IMR-90 (cell line): ENCODE results near the gene EIF2S1. TPM values are rescaled to one million over a fixed set of nuclear protein-coding genes. Genes with fewer than 3 reads are reported as not detected.

Experiments used
- ATAC-seq: fragments of 200-7000 bp; cut with Tn5 transposase; 2 replicates; pipeline ENCODE4 v1.9.1; 2020; ENCODE audit warnings: low read depth, mild to moderate bottlenecking, moderate library complexity
- BruUV-seq: library from RNA; stranded (reverse); fragments of 400-500 nt; replicated peaks from 2 replicates; lab custom pipeline; 2021; lab: Mats Ljungman, UMichigan
- CTCF ChIA-PET: fragments of 300-600 bp; formaldehyde crosslinking; extraction: SDS; loops from one replicate; lab custom pipeline; 2021; ENCODE audit warnings: antibody characterized with exemption; lab: Yijun Ruan, JAX
- POLR2A ChIA-PET: fragments of 300-600 bp; sonication (Branson Sonifier 250); formaldehyde crosslinking; loops from one replicate; lab custom pipeline; 2022; ENCODE audit warnings: antibody characterized with exemption; ENCODE audit not compliant: unreplicated experiment; lab: Charles Lee
- DNase-seq: peaks from one replicate; pipeline ENCODE4 v3.0.0; 2013
- H2AFZ ChIP-seq: replicated peaks from 2 replicates; pipeline ENCODE3; 2013; ENCODE audit warnings: low read length, mild to moderate bottlenecking; ENCODE audit not compliant: poor library complexity
- H2AK5ac ChIP-seq: 2 replicates; pipeline ENCODE4 v1.6.1; 2013; ENCODE audit warnings: low read depth, low read length, inconsistent platforms
- H2AK9ac ChIP-seq: replicated peaks from 2 replicates; pipeline ENCODE3; 2013; ENCODE audit warnings: mild to moderate bottlenecking, low read depth, low read length, moderate library complexity; ENCODE audit not compliant: poor library complexity
- H2BK120ac ChIP-seq: 2 replicates; pipeline ENCODE4 v1.6.1; 2013; ENCODE audit warnings: low read depth, low read length, inconsistent platforms
- H2BK15ac ChIP-seq: 3 replicates; pipeline ENCODE4 v1.6.1; 2013; ENCODE audit warnings: low read depth, low read length, inconsistent platforms
- H2BK20ac ChIP-seq: 2 replicates; pipeline ENCODE4 v1.6.1; 2013; ENCODE audit warnings: low read depth, mild to moderate bottlenecking, inconsistent platforms, low read length, moderate library complexity
- H2BK5ac ChIP-seq: 2 replicates; pipeline ENCODE4 v1.6.1; 2013; ENCODE audit warnings: mild to moderate bottlenecking, low read depth, low read length, inconsistent platforms; ENCODE audit not compliant: poor library complexity, severe bottlenecking
- H3K14ac ChIP-seq: replicated peaks from 2 replicates; pipeline ENCODE4 v1.6.1; 2013; ENCODE audit warnings: low read depth, low read length, inconsistent platforms
- H3K18ac ChIP-seq: 2 replicates; pipeline ENCODE4 v1.6.1; 2013; ENCODE audit warnings: low read depth, low read length, control low read depth
- H3K23ac ChIP-seq: 2 replicates; pipeline ENCODE4 v1.6.1; 2013; ENCODE audit warnings: low read depth, low read length, inconsistent platforms
- H3K27ac ChIP-seq: 2 replicates; pipeline ENCODE4 v1.5.1; 2013; ENCODE audit warnings: mild to moderate bottlenecking, control low read depth, low read length; ENCODE audit not compliant: insufficient read depth
- H3K27me3 ChIP-seq: 2 replicates; pipeline ENCODE4 v1.6.1; 2013; ENCODE audit warnings: low read length; ENCODE audit not compliant: control insufficient read depth, insufficient read depth
- H3K36me3 ChIP-seq: 2 replicates; pipeline ENCODE4 v1.6.1; 2013; ENCODE audit warnings: low read length, mixed read lengths; ENCODE audit not compliant: control insufficient read depth, insufficient read depth
- H3K4ac ChIP-seq: 2 replicates; pipeline ENCODE4 v1.6.1; 2013; ENCODE audit warnings: low read depth, low read length, inconsistent platforms
- H3K4me1 ChIP-seq: 2 replicates; pipeline ENCODE4 v1.6.1; 2013; ENCODE audit warnings: low read length, mixed read lengths; ENCODE audit not compliant: control insufficient read depth, insufficient read depth
- H3K4me2 ChIP-seq: 2 replicates; pipeline ENCODE4 v1.6.1; 2013; ENCODE audit warnings: low read depth, mild to moderate bottlenecking, control low read depth, low read length, moderate library complexity
- H3K4me3 ChIP-seq: 2 replicates; pipeline ENCODE4 v1.5.1; 2013; ENCODE audit warnings: low read depth, mild to moderate bottlenecking, control low read depth, low read length, moderate library complexity; ENCODE audit not compliant: insufficient read depth
- H3K56ac ChIP-seq: 2 replicates; pipeline ENCODE4 v1.6.1; 2013; ENCODE audit warnings: low read length, inconsistent platforms; ENCODE audit not compliant: insufficient read depth; ENCODE audit errors: extremely low read depth
- H3K79me1 ChIP-seq, 2 experiments: 2 replicates each; pipeline ENCODE4 v1.6.1; 2013; ENCODE audit warnings: low read length in 2 of 2, inconsistent platforms in 1 of 2, low read depth in 1 of 2
- H3K9ac ChIP-seq: 2 replicates; pipeline ENCODE4 v1.6.1; 2013; ENCODE audit warnings: low read depth, low read length, control low read depth
- H3K9me1 ChIP-seq: 2 replicates; pipeline ENCODE4 v1.6.1; 2013; ENCODE audit warnings: low read length, inconsistent platforms; ENCODE audit not compliant: insufficient read depth
- H3K9me3 ChIP-seq: 2 replicates; pipeline ENCODE4 v1.6.1; 2013; ENCODE audit warnings: low read length; ENCODE audit not compliant: control insufficient read depth, insufficient read depth
- H4K20me1 ChIP-seq: 2 replicates; pipeline ENCODE4 v1.6.1; 2013; ENCODE audit warnings: low read length, inconsistent platforms; ENCODE audit not compliant: insufficient read depth
- H4K5ac ChIP-seq: 2 replicates; pipeline ENCODE4 v1.6.1; 2013; ENCODE audit warnings: mild to moderate bottlenecking, low read depth, low read length, control low read depth
- H4K8ac ChIP-seq, 2 experiments: 2 replicates each; pipeline ENCODE4 v1.6.1; 2013; ENCODE audit warnings: low read depth in 2 of 2, low read length in 2 of 2, control low read depth in 1 of 2, inconsistent platforms in 1 of 2
- H4K91ac ChIP-seq: 2 replicates; pipeline ENCODE4 v1.6.1; 2013; ENCODE audit warnings: low read depth, low read length, inconsistent platforms; ENCODE audit not compliant: insufficient read depth
- CEBPB ChIP-seq: IDR thresholded peaks from 2 replicates; pipeline ENCODE4 v1.6.1; 2012; ENCODE audit warnings: low read depth, low read length, improper control_type of control experiment
- CHD1 ChIP-seq: IDR thresholded peaks from 2 replicates; pipeline ENCODE4 v1.6.1; 2012; ENCODE audit warnings: low read depth, low read length, improper control_type of control experiment
- MXI1 ChIP-seq: IDR thresholded peaks from 2 replicates; pipeline ENCODE4 v1.6.1; 2012; ENCODE audit warnings: low read depth, mild to moderate bottlenecking, low read length, moderate library complexity, borderline replicate concordance
- POLR2A ChIP-seq: IDR thresholded peaks from 2 replicates; pipeline ENCODE4 v1.6.1; 2012; ENCODE audit warnings: mild to moderate bottlenecking, low read depth, low read length
- RFX5 ChIP-seq: IDR thresholded peaks from 2 replicates; pipeline ENCODE4 v1.8.0; 2012; ENCODE audit warnings: low read depth, mild to moderate bottlenecking, low read length, moderate library complexity
- SMC3 ChIP-seq: fragments of 150-350 bp; IDR thresholded peaks from 2 replicates; pipeline ENCODE4 v1.6.1; 2016; ENCODE audit warnings: low read depth, mild to moderate bottlenecking, antibody characterized with exemption, low read length, moderate library complexity
- USF2 ChIP-seq: fragments of 150-350 bp; IDR thresholded peaks from 2 replicates; pipeline ENCODE4 v1.6.1; 2017; ENCODE audit warnings: mild to moderate bottlenecking, antibody characterized with exemption, low read length, low read depth
- dilution Hi-C: fragments of 300-500 bp; cut with HindIII; formaldehyde crosslinking; loops from one replicate; pipeline ENCODE4 v1.14.3; 2018; ENCODE audit warnings: low sequenced_read_pairs; ENCODE audit not compliant: unreplicated experiment
- in situ Hi-C: fragments of 300-500 bp; cut with MboI; formaldehyde crosslinking; loops from 3 replicates; pipeline ENCODE4 v1.14.3; 2019; ENCODE audit warnings: low sequenced_read_pairs, inconsistent platforms, mixed read lengths
- intact Hi-C: fragments of 100-400 bp; cut with micrococcal nuclease; formaldehyde crosslinking; loops from 2 replicates; pipeline ENCODE4 v1.10.0; 2022
- polyA plus RNA-seq, 3 experiments: library from polyadenylated mRNA; depleted of rRNA; stranded (reverse); fragments of >200 nt; gene quantifications; 2 replicates each; pipeline ENCODE4 v1.2.3, GENCODE V29; 2012; ENCODE audit warnings: low replicate concordance in 1 of 3
- total RNA-seq: library from RNA; depleted of rRNA; stranded (reverse); fragments of >200 nt; gene quantifications from 2 replicates; pipeline ENCODE4 v1.2.3, GENCODE V29; 2012
- TF ChIP-seq, protein P1 (sequence below): conservative IDR thresholded peaks from 2 replicates; pipeline ENCODE4 v1.5.1; 2012; ENCODE audit warnings: mild to moderate bottlenecking, low read depth, low read length, improper control_type of control experiment

The EIF2S1 gene
- total and polyA plus RNA-seq, 2 of the 4 experiments (the other 2 are of a cell fraction) = 57.9 to 125 TPM

DNA sequence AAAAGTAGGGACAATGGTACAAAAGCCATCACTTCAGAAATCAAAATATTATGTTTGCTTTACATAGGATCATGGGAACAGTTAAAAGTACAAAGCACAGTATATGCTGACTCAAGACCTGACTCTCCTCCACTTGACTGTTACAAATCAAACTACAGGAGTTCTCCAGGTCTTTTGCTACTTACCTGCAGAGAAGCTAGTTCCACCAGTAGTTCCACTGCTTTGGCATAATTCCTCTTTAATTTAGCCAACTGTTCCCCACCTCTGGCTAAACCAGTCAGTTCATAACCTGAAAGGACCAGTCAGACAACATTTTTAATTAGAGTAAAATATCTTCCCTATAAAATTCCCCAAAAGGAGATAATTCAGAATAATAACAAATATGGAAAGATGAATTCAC is 14.5 kb upstream of the EIF2S1 start:
- Histone ChIP-seq H3K4me3 (no peak overlapping the region), H3K79me1 (peaks cover 8 to 9% of the 10 kb centered on the region in 2 experiments), H2AK5ac (no peak overlapping the region), H3K14ac (no peak overlapping the region), H4K20me1 (no peaks in the 10 kb centered on the region), H3K18ac (no peak overlapping the region), H3K56ac (no peak overlapping the region), H2AFZ (no peak overlapping the region), H4K91ac (no peak overlapping the region), H2BK15ac (no peak overlapping the region), H3K23ac (no peak overlapping the region), H3K27me3 (no peaks in the 10 kb centered on the region), H3K4me2 (no peak overlapping the region), H3K9me1 (no peaks in the 10 kb centered on the region), H4K5ac (no peak overlapping the region), H3K9me3 (no peaks in the 10 kb centered on the region), H3K27ac (no peak overlapping the region), H3K9ac (no peak overlapping the region), H3K36me3 (peaks cover 43% of the 10 kb centered on the region), H2BK120ac (no peak overlapping the region), H3K4me1 (no peaks in the 10 kb centered on the region), H2AK9ac (no peak overlapping the region), H2BK5ac (no peak overlapping the region), H3K4ac (no peak overlapping the region), H2BK20ac (no peak overlapping the region), H4K8ac (no peak overlapping the region)
- intact Hi-C loops = loop anchor here (5.0 kb wide), 1 partner anchor 838 kb away; the partner anchor contains the start of gene GPHN
- dilution Hi-C loops = no loop called here
- no TSS peak for BruUV-seq
- ChIA-PET CTCF (no interaction called here), POLR2A (no interaction called here)
- ATAC-seq (no peak), DNase-seq (no peak)
- TF ChIP-seq USF2 = no peak
- TF ChIP-seq RFX5 = no peak
- TF ChIP-seq CHD1 = no peak
- no peak for TF ChIP-seq MXI1
- TF ChIP-seq POLR2A = no peak
- no peak for TF ChIP-seq SMC3
- TF ChIP-seq, protein P1, sequence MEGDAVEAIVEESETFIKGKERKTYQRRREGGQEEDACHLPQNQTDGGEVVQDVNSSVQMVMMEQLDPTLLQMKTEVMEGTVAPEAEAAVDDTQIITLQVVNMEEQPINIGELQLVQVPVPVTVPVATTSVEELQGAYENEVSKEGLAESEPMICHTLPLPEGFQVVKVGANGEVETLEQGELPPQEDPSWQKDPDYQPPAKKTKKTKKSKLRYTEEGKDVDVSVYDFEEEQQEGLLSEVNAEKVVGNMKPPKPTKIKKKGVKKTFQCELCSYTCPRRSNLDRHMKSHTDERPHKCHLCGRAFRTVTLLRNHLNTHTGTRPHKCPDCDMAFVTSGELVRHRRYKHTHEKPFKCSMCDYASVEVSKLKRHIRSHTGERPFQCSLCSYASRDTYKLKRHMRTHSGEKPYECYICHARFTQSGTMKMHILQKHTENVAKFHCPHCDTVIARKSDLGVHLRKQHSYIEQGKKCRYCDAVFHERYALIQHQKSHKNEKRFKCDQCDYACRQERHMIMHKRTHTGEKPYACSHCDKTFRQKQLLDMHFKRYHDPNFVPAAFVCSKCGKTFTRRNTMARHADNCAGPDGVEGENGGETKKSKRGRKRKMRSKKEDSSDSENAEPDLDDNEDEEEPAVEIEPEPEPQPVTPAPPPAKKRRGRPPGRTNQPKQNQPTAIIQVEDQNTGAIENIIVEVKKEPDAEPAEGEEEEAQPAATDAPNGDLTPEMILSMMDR = no peak
- TF ChIP-seq CEBPB = no peak
- in situ Hi-C loops = no loop called here
